ENCODE results near the gene GRID2. TPM values are rescaled to one million over a fixed set of nuclear protein-coding genes. Genes with fewer than 3 reads are reported as not detected.

Gene GRID2
- total and polyA plus RNA-seq, 2 of the 13 experiments (the other 11 are each of a cell fraction or from before 2014, with no cell fraction given), result not detected

DNA sequence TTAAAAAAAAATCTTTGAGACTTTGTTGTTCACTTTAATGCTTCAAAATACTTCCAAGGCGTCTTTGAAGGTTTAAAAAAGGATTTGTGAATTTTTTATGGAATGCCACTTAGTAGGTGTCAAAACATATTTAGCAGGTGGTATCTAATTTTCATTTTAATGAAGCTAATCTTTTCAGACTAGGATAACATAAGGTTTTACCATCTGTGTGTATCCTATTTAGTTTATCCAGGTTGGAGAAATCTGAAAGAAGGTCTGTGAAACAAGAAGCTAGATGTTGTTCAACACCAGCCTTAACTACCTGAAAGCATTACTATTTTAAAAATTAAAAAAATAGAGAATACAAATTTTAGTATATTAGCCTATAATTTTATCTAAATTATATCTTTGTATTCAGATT, 193.4 kb downstream of the GRID2 start:
- BruUV-seq (replicated peaks), result no TSS peak
- TF ChIP-seq TARDBP (CRISPR knock-in tag; IDR thresholded peaks at IDR 0.05) (no peak), SIX4 (CRISPR knock-in tag; IDR thresholded peaks at IDR 0.05) (no peak), ZFP90 (CRISPR knock-in tag; IDR thresholded peaks at IDR 0.05; ENCODE audit: borderline replicate concordance) (no peak), ZNF33A (CRISPR knock-in tag; IDR thresholded peaks at IDR 0.05; ENCODE audit: borderline replicate concordance) (no peak), ZNF547 (CRISPR knock-in tag; IDR thresholded peaks at IDR 0.05) (no peak), ATAD3A (CRISPR knock-in tag; IDR thresholded peaks at IDR 0.05) (no peak), ZBTB7A (CRISPR knock-in tag; IDR thresholded peaks at IDR 0.05) (no peak), HOXA7 (CRISPR knock-in tag; IDR thresholded peaks at IDR 0.05) (no peak), JARID2 (CRISPR knock-in tag; IDR thresholded peaks at IDR 0.05; ENCODE audit: insufficient replicate concordance) (no peak), ZSCAN22 (CRISPR knock-in tag; IDR thresholded peaks at IDR 0.05) (no peak), POGZ (CRISPR knock-in tag; IDR thresholded peaks at IDR 0.05) (no peak), ZNF768 (CRISPR knock-in tag; IDR thresholded peaks at IDR 0.05) (no peak), KLF13 (CRISPR knock-in tag; IDR thresholded peaks at IDR 0.05) (no peak), ZFYVE20 (CRISPR knock-in tag; IDR thresholded peaks at IDR 0.05; ENCODE audit: borderline replicate concordance, low read depth) (no peak)
- Histone ChIP-seq H3K4me3 (replicated peaks in 1 of 3; ENCODE audit: insufficient read depth in 1 of 3, low read depth in 2 of 3, low read length in 3 of 3) (no peak overlapping the region), H3K4me2 (ENCODE audit: low read depth, low read length) (no peak overlapping the region), H3K27me3 (ENCODE audit: control insufficient read depth in 1 of 2, insufficient read depth in 2 of 2, low read length in 2 of 2) (no peaks in the 10 kb centered on the region), H4K20me1 (ENCODE audit: insufficient read depth, low read length) (no peaks in the 10 kb centered on the region), H2AFZ (ENCODE audit: low read length) (no peak overlapping the region), H3K27ac (ENCODE audit: extremely low read length, insufficient read depth, low read length) (no peak overlapping the region), H3K36me3 (replicated peaks in 1 of 2; ENCODE audit: control insufficient read depth in 1 of 2, insufficient read depth in 2 of 2, low read length in 2 of 2) (no peaks in the 10 kb centered on the region), H3K79me2 (ENCODE audit: insufficient read depth, low read length) (no peaks in the 10 kb centered on the region), H3K9ac (ENCODE audit: insufficient read depth, low read depth, low read length) (no peak overlapping the region), H3K4me1 (ENCODE audit: insufficient read depth, low read length) (no peaks in the 10 kb centered on the region), H3K9me3 (ENCODE audit: low read length) (no peaks in the 10 kb centered on the region)
- DNase-seq (ENCODE audit: low spot score), result no peak
- POLR2A ChIA-PET, result no interaction called here
- 0% methylated on average over 1 of the region's 1 CpG for WGBS (ENCODE audit: low lambda C conversion rate)
- no peak for ATAC-seq
- CTCF ChIA-PET (ENCODE audit: low intra/inter-chr PET ratio, low total read pairs), result no interaction called here
- in situ Hi-C loops (cut with HindIII; ENCODE audit: extremely low pct_ligation_motif_present, low pct_unique_long_range_greater_than_20kb), result no loop called here
- intact Hi-C loops (cut with micrococcal nuclease; ENCODE audit: unreplicated experiment), result no loop called here
- FAIRE-seq, result no peak

Data from HepG2 (cell line).